Mesenchymal stem cell (in vitro differentiated cells and primary cell): ENCODE data around the gene NT5C2.
A peak's percentile ranks its signal among the peaks of the same experiment; 100 is the strongest.
"Not testable (repeated sequence)": the region's sequence is repeated elsewhere in the genome, so short reads cannot be mapped to it uniquely, and the experiment has no call there.

Source experiments
- DNase-seq: peaks from one replicate; pipeline ENCODE4 v3.0.0-alpha.2; 2013
- H2AFZ ChIP-seq: one replicate; pipeline ENCODE4 v1.6.1; 2013; ENCODE audit warnings: low read depth, mild to moderate bottlenecking, control low read depth, inconsistent platforms, low read length, moderate library complexity
- H2AK5ac ChIP-seq: 2 replicates; pipeline ENCODE4 v1.6.1; 2013; ENCODE audit warnings: low read length, moderate library complexity, mild to moderate bottlenecking, inconsistent platforms; ENCODE audit not compliant: severe bottlenecking
- H2BK120ac ChIP-seq: one replicate; pipeline ENCODE4 v1.6.1; 2013; ENCODE audit warnings: low read depth, mild to moderate bottlenecking, inconsistent platforms, low read length, moderate library complexity
- H2BK12ac ChIP-seq, 2 experiments: one replicate each; pipeline ENCODE4 v1.6.1; 2013; ENCODE audit warnings: inconsistent platforms in 2 of 2, low read length in 2 of 2, mild to moderate bottlenecking in 2 of 2, moderate library complexity in 2 of 2, control low read depth in 1 of 2
- H2BK15ac ChIP-seq: one replicate; pipeline ENCODE4 v1.6.1; 2013; ENCODE audit warnings: mild to moderate bottlenecking, low read depth, inconsistent platforms; ENCODE audit not compliant: poor library complexity, severe bottlenecking
- H2BK5ac ChIP-seq: 2 replicates; pipeline ENCODE4 v1.6.1; 2013; ENCODE audit warnings: low read depth, mild to moderate bottlenecking, low read length, control low read depth, inconsistent platforms; ENCODE audit not compliant: poor library complexity, severe bottlenecking
- H3K14ac ChIP-seq, 2 experiments: one replicate each; pipeline ENCODE4 v1.6.1; 2013; ENCODE audit warnings: inconsistent platforms in 2 of 2, low read length in 2 of 2, control low read depth in 1 of 2, mild to moderate bottlenecking in 1 of 2, moderate library complexity in 1 of 2
- H3K18ac ChIP-seq, 2 experiments: one replicate each; pipeline ENCODE4 v1.6.1; 2013; ENCODE audit warnings: inconsistent platforms in 2 of 2, low read length in 2 of 2, control low read depth in 1 of 2, low read depth in 1 of 2, mild to moderate bottlenecking in 1 of 2
- H3K23ac ChIP-seq, 2 experiments: one replicate each; pipeline ENCODE4 v1.6.1; 2013; ENCODE audit warnings: inconsistent platforms in 2 of 2, low read length in 2 of 2, mild to moderate bottlenecking in 2 of 2, moderate library complexity in 2 of 2, control low read depth in 1 of 2
- H3K27ac ChIP-seq: 2 replicates; pipeline ENCODE4 v1.5.1; 2013; ENCODE audit warnings: mild to moderate bottlenecking, moderate library complexity, low read length, control low read depth, inconsistent platforms; ENCODE audit not compliant: poor library complexity, severe bottlenecking
- H3K27me3 ChIP-seq, 2 experiments: 2 replicates each; pipeline versions ENCODE4 v1.6.1 to v1.7.0; 2013; ENCODE audit warnings: low read length in 2 of 2, mild to moderate bottlenecking in 2 of 2, moderate library complexity in 2 of 2, control low read depth in 1 of 2, inconsistent platforms in 1 of 2; ENCODE audit not compliant: control insufficient read depth in 1 of 2, insufficient read depth in 1 of 2
- H3K36me3 ChIP-seq, 2 experiments: 2 replicates each; pipeline versions ENCODE4 v1.6.1 to v1.7.0; 2013; ENCODE audit warnings: low read length in 2 of 2, control low read depth in 1 of 2, inconsistent platforms in 1 of 2, low read depth in 1 of 2, mild to moderate bottlenecking in 1 of 2; ENCODE audit not compliant: insufficient read depth in 2 of 2, control insufficient read depth in 1 of 2
- H3K4ac ChIP-seq, 2 experiments: one replicate each; pipeline ENCODE4 v1.6.1; 2013; ENCODE audit warnings: inconsistent platforms in 2 of 2, low read length in 2 of 2, mild to moderate bottlenecking in 2 of 2, moderate library complexity in 2 of 2, control low read depth in 1 of 2, low read depth in 1 of 2
- H3K4me1 ChIP-seq: 2 replicates; pipeline ENCODE4 v1.6.1; 2013; ENCODE audit warnings: low read depth, low read length, control low read depth; ENCODE audit not compliant: control insufficient read depth, insufficient read depth
- H3K4me2 ChIP-seq: 2 replicates; pipeline ENCODE4 v1.6.1; 2013; ENCODE audit warnings: low read length, mild to moderate bottlenecking, inconsistent platforms; ENCODE audit not compliant: poor library complexity, severe bottlenecking
- H3K4me3 ChIP-seq, 2 experiments: 2 replicates each; pipeline versions ENCODE4 v1.5.1 to v1.7.0; 2013; ENCODE audit warnings: low read length in 2 of 2, mild to moderate bottlenecking in 2 of 2, control low read depth in 1 of 2, low read depth in 1 of 2; ENCODE audit not compliant: insufficient read depth in 1 of 2
- H3K79me1 ChIP-seq: replicated peaks from 2 replicates; pipeline ENCODE4 v1.6.1; 2013; ENCODE audit warnings: mild to moderate bottlenecking, control low read depth, low read length, inconsistent platforms; ENCODE audit not compliant: poor library complexity, severe bottlenecking
- H3K9ac ChIP-seq: 2 replicates; pipeline ENCODE4 v1.7.0; 2013; ENCODE audit warnings: mild to moderate bottlenecking, low read length, moderate library complexity
- H3K9me3 ChIP-seq: 2 replicates; pipeline ENCODE4 v1.7.0; 2013; ENCODE audit warnings: mild to moderate bottlenecking, low read length; ENCODE audit not compliant: control insufficient read depth
- H4K8ac ChIP-seq: one replicate; pipeline ENCODE4 v1.6.1; 2013; ENCODE audit warnings: inconsistent platforms, mild to moderate bottlenecking, low read length, moderate library complexity
- H4K91ac ChIP-seq: one replicate; pipeline ENCODE4 v1.6.1; 2013; ENCODE audit warnings: mild to moderate bottlenecking, low read length, inconsistent platforms
- WGBS: methylation state at CpG from one replicate; pipeline ENCODE4 v1.1.7; 2013; ENCODE audit warnings: mixed read lengths; 5-methylcytosine and 5-hydroxymethylcytosine counted together

Gene NT5C2

GRCh38 chr10:103216362-103216761, 23.3 kb upstream of the NT5C2 start:
- H3K27ac ChIP-seq, H2AFZ ChIP-seq, H3K36me3 ChIP-seq, H3K79me1 ChIP-seq, H4K91ac ChIP-seq, H2BK120ac ChIP-seq, H3K4me1 ChIP-seq, H3K4me2 ChIP-seq, H3K23ac ChIP-seq, H2BK12ac ChIP-seq, H2AK5ac ChIP-seq, H3K14ac ChIP-seq, H3K4me3 ChIP-seq, H2BK5ac ChIP-seq, H3K9ac ChIP-seq, H3K4ac ChIP-seq, H3K18ac ChIP-seq, H4K8ac ChIP-seq, H2BK15ac ChIP-seq, H3K9me3 ChIP-seq, DNase-seq, H3K27me3 ChIP-seq: not testable (repeated sequence)
- WGBS: 64% methylated on average over 4 of the region's 4 CpGs

- Histone ChIP-seq H2BK15ac (no peak overlapping the region), H3K4ac (no peak overlapping the region), H2BK12ac (no peak overlapping the region), H2BK120ac (no peak overlapping the region), H3K27me3 (no peaks in the 10 kb centered on the region), H3K4me2 (no peak overlapping the region), H3K36me3 (no peaks in the 10 kb centered on the region), H3K9ac (no peak overlapping the region), H3K18ac (no peak overlapping the region), H3K4me3 (no peak overlapping the region), H4K91ac (no peak overlapping the region), H3K23ac (no peak overlapping the region), H2AK5ac (peak overlapping the region; percentile 10), H4K8ac (no peak overlapping the region), H3K79me1 (no peaks in the 10 kb centered on the region), H2AFZ (no peak overlapping the region), H3K14ac (no peak overlapping the region), H2BK5ac (no peak overlapping the region), H3K27ac (no peak overlapping the region), H3K9me3 (peaks cover 8% of the 10 kb centered on the region), H3K4me1 (peaks cover 2% of the 10 kb centered on the region)
- WGBS: 73% methylated on average over 3 of the region's 5 CpGs
- DNase-seq: no peak
Observed at GRCh38 chr10:103215601-103216000, 22.5 kb upstream of the NT5C2 start.

- H4K8ac ChIP-seq, H3K23ac ChIP-seq, DNase-seq, H2BK120ac ChIP-seq, H3K79me1 ChIP-seq, H3K9ac ChIP-seq, H2BK15ac ChIP-seq, H3K4me3 ChIP-seq, H2BK5ac ChIP-seq, H3K4me1 ChIP-seq, H3K18ac ChIP-seq, H3K36me3 ChIP-seq, H2AK5ac ChIP-seq, H2BK12ac ChIP-seq, H3K4ac ChIP-seq, H3K27me3 ChIP-seq, H2AFZ ChIP-seq, H3K27ac ChIP-seq, H3K4me2 ChIP-seq, H4K91ac ChIP-seq, H3K14ac ChIP-seq: not testable (repeated sequence)
- peaks cover 15% of the 10 kb centered on the region for H3K9me3 ChIP-seq
- 87% methylated on average over 4 of the region's 4 CpGs for WGBS
Observed at GRCh38 chr10:103210262-103210661, 17.2 kb upstream of the NT5C2 start.

GRCh38 chr10:103207643-103208042, 14.6 kb upstream of the NT5C2 start:
- H3K36me3 ChIP-seq, H2BK15ac ChIP-seq: not testable (repeated sequence)
- WGBS: 74% methylated on average over 3 of the region's 3 CpGs

More at GRCh38 chr10:103207643-103208042, 14.6 kb upstream of the NT5C2 start:
- H2BK120ac ChIP-seq, H2BK5ac ChIP-seq, DNase-seq, H3K4me3 ChIP-seq, H3K4ac ChIP-seq, H3K18ac ChIP-seq, H2BK12ac ChIP-seq, H3K14ac ChIP-seq, H3K4me2 ChIP-seq, H2AFZ ChIP-seq, H3K27ac ChIP-seq, H3K27me3 ChIP-seq, H3K4me1 ChIP-seq, H2AK5ac ChIP-seq, H4K91ac ChIP-seq, H4K8ac ChIP-seq, H3K23ac ChIP-seq, H3K9ac ChIP-seq, H3K79me1 ChIP-seq: not testable (repeated sequence)
- peaks cover 15% of the 10 kb centered on the region for H3K9me3 ChIP-seq
